HUES6 (cell line): Measurements from ENCODE around the gene ENTPD8.
A peak's percentile ranks its signal among the peaks of the same experiment; 100 is the strongest.
"Not testable (repeated sequence)": the region's sequence is repeated elsewhere in the genome, so short reads cannot be mapped to it uniquely, and the experiment has no call there.

ENCODE experiments used
- H3K27ac ChIP-seq: 2 replicates; pipeline ENCODE4 v1.7.0; 2013; ENCODE audit warnings: low read depth, mild to moderate bottlenecking, low read length, inconsistent platforms
- H3K27me3 ChIP-seq: 2 replicates; pipeline ENCODE4 v1.6.1; 2013; ENCODE audit warnings: low read length; ENCODE audit not compliant: control insufficient read depth, insufficient read depth
- H3K36me3 ChIP-seq: 2 replicates; pipeline ENCODE4 v1.6.1; 2013; ENCODE audit warnings: low read length; ENCODE audit not compliant: control insufficient read depth, insufficient read depth
- H3K4me1 ChIP-seq: 2 replicates; pipeline ENCODE4 v1.6.1; 2013; ENCODE audit warnings: low read length; ENCODE audit not compliant: control insufficient read depth, insufficient read depth
- H3K4me3 ChIP-seq: 2 replicates; pipeline ENCODE4 v1.5.1; 2013; ENCODE audit warnings: low read depth, low read length
- H3K9ac ChIP-seq: one replicate; pipeline ENCODE4 v1.6.1; 2013; ENCODE audit warnings: mild to moderate bottlenecking, low read length
- H3K9me3 ChIP-seq: 2 replicates; pipeline ENCODE4 v1.6.1; 2013; ENCODE audit warnings: low read depth, low read length; ENCODE audit not compliant: control insufficient read depth, insufficient read depth

The ENTPD8 gene

GRCh38 chr9:137410891-137411249, 30.3 kb downstream of the ENTPD8 start:
- H3K9me3 ChIP-seq = no peaks in the 10 kb centered on the region
- no peaks in the 10 kb centered on the region for H3K36me3 ChIP-seq
- H3K9ac ChIP-seq = no peak overlapping the region
- H3K4me1 ChIP-seq = peaks cover 3% of the 10 kb centered on the region
- H3K4me3 ChIP-seq = no peak overlapping the region
- H3K27ac ChIP-seq = no peak overlapping the region
- H3K27me3 ChIP-seq = no peaks in the 10 kb centered on the region; the same call in 1 of the 2 replicates

- H3K9me3 ChIP-seq, H3K9ac ChIP-seq, H3K27ac ChIP-seq, H3K27me3 ChIP-seq, H3K36me3 ChIP-seq, H3K4me1 ChIP-seq, H3K4me3 ChIP-seq: not testable (repeated sequence)
Measured at GRCh38 chr9:137410236-137410890, 30.8 kb downstream of the ENTPD8 start.

DNA sequence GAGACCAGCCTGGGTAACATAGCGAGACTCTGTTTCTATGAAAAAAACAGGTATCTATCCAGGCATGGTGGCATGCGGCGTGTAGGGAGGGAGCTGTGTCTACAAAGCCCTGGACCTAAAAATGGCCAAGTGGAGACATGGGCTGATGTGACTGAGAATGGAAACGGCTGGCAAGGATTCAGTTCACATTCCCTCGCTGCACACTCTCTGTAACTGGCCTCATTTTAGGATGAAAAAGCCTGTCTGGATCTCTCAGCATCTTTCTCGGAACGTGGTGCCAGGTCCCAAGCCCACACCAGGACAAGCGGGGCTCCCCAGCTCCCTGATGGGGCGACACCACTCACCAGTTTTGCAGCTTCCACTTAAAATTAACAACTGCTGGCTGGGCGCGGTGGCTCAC, 31.6 kb downstream of the ENTPD8 start:
- H3K9me3 ChIP-seq = no peaks in the 10 kb centered on the region
- no peaks in the 10 kb centered on the region for H3K36me3 ChIP-seq
- H3K9ac ChIP-seq = no peak overlapping the region
- no peaks in the 10 kb centered on the region; the same call in 1 of the 2 replicates for H3K27me3 ChIP-seq
- H3K4me1 ChIP-seq = peaks cover 3% of the 10 kb centered on the region
- no peak overlapping the region for H3K27ac ChIP-seq
- no peak overlapping the region for H3K4me3 ChIP-seq

- Histone ChIP-seq H3K9me3 (no peaks in the 10 kb centered on the region), H3K4me1 (peaks cover 3% of the 10 kb centered on the region)
Measured at GRCh38 chr9:137408651-137409405, 32.3 kb downstream of the ENTPD8 start.

DNA sequence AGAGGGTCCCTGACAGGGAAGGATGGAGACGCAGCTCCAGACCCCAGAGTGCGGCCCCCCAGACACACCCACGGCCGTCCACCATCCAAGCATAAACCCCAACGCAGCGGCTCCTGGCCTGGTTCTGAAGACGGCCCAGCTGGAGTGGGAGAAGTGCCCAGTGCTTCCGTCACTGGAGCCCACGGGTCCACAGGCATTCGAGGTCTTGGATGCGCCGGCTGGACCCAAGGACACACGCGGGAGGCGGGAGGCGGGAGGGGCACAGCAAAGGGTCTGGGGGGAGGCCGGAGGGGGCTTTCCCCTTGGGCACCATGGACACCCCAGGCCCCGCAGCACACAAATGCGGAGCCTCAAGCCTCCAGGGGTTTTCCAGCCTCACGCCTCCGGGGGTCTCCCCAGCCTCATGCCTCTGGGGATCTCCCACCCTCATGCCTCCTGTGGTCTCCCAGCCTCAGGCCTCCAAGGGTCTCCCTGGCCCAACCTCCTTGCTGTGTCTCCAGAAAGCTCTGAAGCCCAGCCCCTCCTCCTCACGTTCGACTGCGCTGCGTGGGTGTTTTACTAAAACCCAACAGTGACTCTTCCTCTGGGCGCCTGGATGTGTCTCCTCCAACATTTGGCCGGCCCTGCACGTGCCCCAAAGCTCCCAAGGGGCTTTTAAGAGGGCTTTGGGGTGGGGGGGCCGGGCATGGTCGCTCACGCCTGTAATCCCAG, 33.4 kb downstream of the ENTPD8 start:
- H3K9ac ChIP-seq = no peak overlapping the region
- H3K27ac ChIP-seq = no peak overlapping the region
- H3K27me3 ChIP-seq = no peaks in the 10 kb centered on the region; the same call in 1 of the 2 replicates
- no peaks in the 10 kb centered on the region for H3K9me3 ChIP-seq
- H3K4me1 ChIP-seq = peaks cover 3% of the 10 kb centered on the region
- H3K36me3 ChIP-seq = no peaks in the 10 kb centered on the region
- H3K4me3 ChIP-seq = peak overlapping the region; percentile 52; the same call in 1 of the 2 replicates

More at GRCh38 chr9:137408651-137409405, 32.3 kb downstream of the ENTPD8 start:
- Histone ChIP-seq H3K27ac (no peak overlapping the region), H3K27me3 (no peaks in the 10 kb centered on the region; the same call in 1 of the 2 replicates), H3K9ac (no peak overlapping the region), H3K4me3 (no peak overlapping the region), H3K36me3 (no peaks in the 10 kb centered on the region)

GRCh38 chr9:137406876-137407589, 34.1 kb downstream of the ENTPD8 start:
- Histone ChIP-seq H3K9ac (peak overlapping the region; percentile 30), H3K9me3 (peaks cover 3% of the 10 kb centered on the region; the same call in 1 of the 2 replicates), H3K4me3 (peak overlapping the region; percentile 52), H3K27me3 (no peaks in the 10 kb centered on the region; the same call in 1 of the 2 replicates), H3K36me3 (no peaks in the 10 kb centered on the region), H3K27ac (no peak overlapping the region), H3K4me1 (peaks cover 2% of the 10 kb centered on the region)

DNA sequence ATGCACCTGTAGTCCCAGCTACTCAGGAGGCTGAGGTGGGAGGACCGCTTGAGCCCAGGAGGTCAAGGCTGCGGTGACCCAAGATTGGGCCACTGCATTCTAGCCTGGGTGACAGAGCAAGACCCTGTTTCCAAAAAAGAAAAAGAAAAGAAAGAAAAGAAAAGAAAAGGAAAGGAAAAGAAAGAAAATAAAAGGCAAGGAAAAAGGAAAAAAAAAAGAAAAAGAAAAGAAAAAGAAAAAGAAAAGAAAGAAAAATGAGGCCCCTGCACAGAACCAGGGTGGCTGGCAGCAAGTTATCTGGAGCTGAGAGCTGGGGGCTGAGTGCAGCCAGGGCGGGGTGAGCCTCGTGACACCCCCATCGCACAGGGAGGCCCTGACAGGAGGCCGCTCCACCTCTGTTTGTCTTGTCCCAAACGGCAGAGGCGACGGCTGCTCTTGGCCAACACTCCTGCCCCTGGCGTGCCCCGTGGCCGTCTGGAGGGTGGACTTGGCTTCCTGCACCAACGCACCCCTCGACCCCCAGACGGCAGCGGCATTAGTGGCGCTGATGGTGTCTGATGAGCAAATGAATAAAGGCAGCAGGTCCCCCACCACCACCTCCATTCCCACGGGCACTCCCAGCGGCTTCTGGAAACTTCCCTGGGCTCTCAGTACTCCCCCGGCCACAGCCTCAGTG, 34.9 kb downstream of the ENTPD8 start:
- Histone ChIP-seq H3K4me1 (no peaks in the 10 kb centered on the region; the same call in 1 of the 2 replicates), H3K27ac (no peak overlapping the region), H3K4me3 (peak overlapping the region; percentile 52; the same call in 1 of the 2 replicates), H3K36me3 (no peaks in the 10 kb centered on the region), H3K27me3 (no peaks in the 10 kb centered on the region; the same call in 1 of the 2 replicates), H3K9me3 (peaks cover 5% of the 10 kb centered on the region; the same call in 1 of the 2 replicates), H3K9ac (no peak overlapping the region)

GRCh38 chr9:137405677-137406081, 35.5 kb downstream of the ENTPD8 start:
- Histone ChIP-seq H3K4me1 (no peaks in the 10 kb centered on the region; the same call in 1 of the 2 replicates), H3K4me3 (no peak overlapping the region), H3K9ac (no peak overlapping the region)

DNA sequence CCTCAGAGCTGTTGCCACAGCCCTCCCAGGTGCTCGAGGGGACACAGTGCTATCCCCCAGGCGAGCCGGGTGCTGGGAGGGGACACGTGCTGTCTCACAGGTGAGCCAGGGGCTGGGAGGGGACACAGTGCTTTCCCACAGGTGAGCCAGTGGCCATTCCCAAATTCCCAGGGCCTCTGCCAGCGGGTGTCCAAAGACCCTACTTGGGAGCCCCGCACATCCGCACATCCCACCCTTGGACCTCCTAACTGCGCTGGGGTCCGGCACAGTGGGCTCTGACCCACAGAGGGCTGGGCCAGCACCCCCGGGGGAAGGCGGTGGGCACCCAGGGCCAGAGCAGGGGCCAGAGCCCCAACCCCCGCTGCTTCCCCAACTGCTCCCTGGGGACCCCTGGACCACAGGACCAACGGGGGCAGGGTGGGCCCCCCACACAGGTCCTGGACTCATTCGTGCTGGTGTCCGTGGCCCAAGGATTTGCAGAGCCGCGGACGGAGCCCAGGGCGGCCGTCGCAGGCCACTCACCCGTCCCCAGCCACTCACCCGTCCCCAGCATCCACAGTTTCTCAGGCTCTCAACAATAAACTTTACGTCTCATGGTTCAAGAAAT, 36.1 kb downstream of the ENTPD8 start:
- no peak overlapping the region for H3K27ac ChIP-seq
- no peaks in the 10 kb centered on the region; the same call in 1 of the 2 replicates for H3K4me1 ChIP-seq
- no peak overlapping the region for H3K9ac ChIP-seq
- no peaks in the 10 kb centered on the region; the same call in 1 of the 2 replicates for H3K27me3 ChIP-seq
- H3K9me3 ChIP-seq = peaks cover 7% of the 10 kb centered on the region
- H3K36me3 ChIP-seq = no peaks in the 10 kb centered on the region
- H3K4me3 ChIP-seq = no peak overlapping the region

More at GRCh38 chr9:137405677-137406081, 35.5 kb downstream of the ENTPD8 start:
- H3K9me3 ChIP-seq = peaks cover 7% of the 10 kb centered on the region
- no peak overlapping the region for H3K27ac ChIP-seq
- no peaks in the 10 kb centered on the region for H3K36me3 ChIP-seq
- H3K27me3 ChIP-seq = no peaks in the 10 kb centered on the region; the same call in 1 of the 2 replicates

DNA sequence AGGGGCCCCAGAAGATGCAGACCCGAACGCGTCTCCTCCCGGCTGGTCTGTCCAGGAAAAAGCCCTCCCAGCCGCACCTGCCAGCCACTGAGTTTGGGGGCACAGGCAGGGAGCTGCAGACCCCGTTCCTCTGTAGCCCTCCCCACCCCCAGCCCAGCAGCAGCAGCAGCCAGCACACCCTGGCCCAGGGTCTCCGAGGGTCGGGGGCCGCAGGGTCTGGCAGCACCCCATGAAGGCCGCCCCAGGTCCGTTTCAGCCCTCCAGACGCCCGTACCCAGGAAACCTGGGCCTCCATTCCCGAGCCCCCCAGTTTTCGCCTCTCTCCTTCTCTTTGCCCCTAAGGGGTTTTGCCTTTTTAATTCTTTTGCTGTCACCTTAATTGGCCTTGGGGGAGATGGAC, 37.9 kb downstream of the ENTPD8 start:
- no peak overlapping the region for H3K27ac ChIP-seq
- H3K4me1 ChIP-seq = no peaks in the 10 kb centered on the region; the same call in 1 of the 2 replicates
- H3K27me3 ChIP-seq = no peaks in the 10 kb centered on the region; the same call in 1 of the 2 replicates
- H3K36me3 ChIP-seq = no peaks in the 10 kb centered on the region
- H3K9me3 ChIP-seq = peaks cover 7% of the 10 kb centered on the region
- no peak overlapping the region for H3K4me3 ChIP-seq
- no peak overlapping the region for H3K9ac ChIP-seq
